ENCODE results near the gene TMEM182. TPM values are rescaled to one million over a fixed set of nuclear protein-coding genes. Genes with fewer than 3 reads are reported as not detected.

The TMEM182 gene
- total RNA-seq, 4 donors from 2014 or later, result 1.8 to 2.8 (median 2.1) TPM; not detected in 1

GRCh38 chr2:102782933-102783332 is 21.1 kb downstream of the TMEM182 start:
- H3K4me3 ChIP-seq, result no peak overlapping the region
- 77 to 89% methylated on average over 1 of the region's 1 CpG for WGBS, 2 donors
- H3K36me3 ChIP-seq, result no peaks in the 10 kb centered on the region
- H3K27me3 ChIP-seq, result no peaks in the 10 kb centered on the region
- no peaks in the 10 kb centered on the region for H3K4me1 ChIP-seq
- H3K9me3 ChIP-seq, result no peaks in the 10 kb centered on the region
- TF ChIP-seq EP300 (IDR thresholded peaks at IDR 0.05), result no peak
- no peak for TF ChIP-seq POLR2A (IDR thresholded peaks at IDR 0.05)
- no peak for TF ChIP-seq CTCF (IDR thresholded peaks at IDR 0.05)
- no peak for DNase-seq (ENCODE audit: low spot score in 2 of 2)
- H3K27ac ChIP-seq, result no peak overlapping the region

GRCh38 chr2:102783506-102784183 is 21.8 kb downstream of the TMEM182 start:
- H3K36me3 ChIP-seq, result no peaks in the 10 kb centered on the region
- no peaks in the 10 kb centered on the region for H3K9me3 ChIP-seq
- no peaks in the 10 kb centered on the region for H3K27me3 ChIP-seq
- TF ChIP-seq EP300 (IDR thresholded peaks at IDR 0.05), result no peak
- no peak for TF ChIP-seq POLR2A (IDR thresholded peaks at IDR 0.05)
- TF ChIP-seq CTCF (IDR thresholded peaks at IDR 0.05), result no peak
- H3K4me1 ChIP-seq, result no peaks in the 10 kb centered on the region
- WGBS, 2 donors, result 51 to 59% methylated on average over 7 of the region's 7 CpGs
- no peak overlapping the region for H3K4me3 ChIP-seq
- DNase-seq (ENCODE audit: low spot score in 2 of 2), result no peak
- H3K27ac ChIP-seq, result no peak overlapping the region

DNA sequence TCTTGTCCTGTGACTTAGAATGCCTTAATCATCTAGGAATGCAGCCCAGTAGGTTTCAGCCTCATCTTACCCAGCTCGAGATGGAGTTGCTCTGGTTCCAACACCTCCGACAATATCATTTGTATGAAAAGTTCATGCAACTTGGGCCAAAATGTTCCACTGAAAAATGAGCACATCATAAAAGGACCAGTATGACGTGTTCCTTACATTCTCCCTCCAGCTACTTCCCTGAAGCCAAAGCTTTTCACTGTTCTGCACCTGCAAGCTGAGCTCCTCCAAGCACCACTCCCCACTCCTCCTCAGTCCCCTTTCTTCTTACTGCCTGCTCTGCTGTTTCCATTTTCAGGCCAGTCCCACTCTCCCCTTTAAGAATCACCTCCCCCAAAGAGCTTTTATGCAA is 23.1 kb downstream of the TMEM182 start:
- TF ChIP-seq CTCF (IDR thresholded peaks at IDR 0.05), result no peak
- TF ChIP-seq POLR2A (IDR thresholded peaks at IDR 0.05), result no peak
- no peak for TF ChIP-seq EP300 (IDR thresholded peaks at IDR 0.05)
- no peaks in the 10 kb centered on the region for H3K9me3 ChIP-seq

DNA sequence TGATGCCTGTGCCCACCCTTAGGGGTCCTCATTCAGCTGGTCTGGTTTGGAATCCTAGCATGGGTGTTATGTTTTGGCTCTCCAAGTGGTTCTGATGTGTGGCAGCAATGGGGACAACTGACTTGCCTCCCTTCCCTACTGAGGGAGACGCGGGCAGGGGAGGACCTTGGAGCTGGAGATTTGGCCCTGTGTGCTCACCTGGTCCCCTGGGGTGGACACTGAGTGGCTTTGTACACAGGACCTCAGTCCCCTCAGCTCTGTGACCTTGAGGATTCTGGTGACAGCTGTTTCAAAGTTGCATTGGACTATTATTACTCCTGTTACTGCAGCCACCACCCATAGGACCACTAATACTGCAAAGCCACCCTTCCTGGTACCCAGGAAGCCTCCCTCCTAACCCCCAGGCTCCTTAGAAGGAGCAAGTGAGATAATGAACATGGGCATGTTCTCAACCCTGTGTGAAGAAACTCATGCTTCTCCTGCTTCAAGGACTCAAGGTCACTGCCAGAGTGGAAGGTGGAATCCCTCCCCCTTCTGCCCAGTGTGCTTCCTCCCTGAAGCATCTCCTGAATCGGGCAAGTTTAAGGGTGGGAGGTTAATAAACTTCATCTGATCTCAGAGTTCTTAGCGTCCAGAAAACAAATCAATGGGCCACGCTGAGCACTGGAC is 26.5 kb downstream of the TMEM182 start:
- Histone ChIP-seq H3K4me3 (no peak overlapping the region), H3K27ac (no peak overlapping the region), H3K4me1 (no peaks in the 10 kb centered on the region), H3K27me3 (no peaks in the 10 kb centered on the region), H3K36me3 (no peaks in the 10 kb centered on the region), H3K9me3 (no peaks in the 10 kb centered on the region)
- TF ChIP-seq POLR2A (IDR thresholded peaks at IDR 0.05) (no peak), EP300 (IDR thresholded peaks at IDR 0.05) (no peak), CTCF (IDR thresholded peaks at IDR 0.05) (no peak)
- WGBS, 2 donors, result 55 to 71% methylated on average over 5 of the region's 5 CpGs
- no peak for DNase-seq (ENCODE audit: low spot score in 2 of 2)

More for the DNA sequence above, 23.1 kb downstream of the TMEM182 start:
- Histone ChIP-seq H3K4me3 (no peak overlapping the region), H3K36me3 (no peaks in the 10 kb centered on the region), H3K27me3 (no peaks in the 10 kb centered on the region), H3K4me1 (no peaks in the 10 kb centered on the region), H3K27ac (no peak overlapping the region)
- WGBS, 2 donors, result 87 to 89% methylated on average over 3 of the region's 3 CpGs
- no peak for DNase-seq (ENCODE audit: low spot score in 2 of 2)

- Histone ChIP-seq H3K9me3 (no peaks in the 10 kb centered on the region), H3K4me1 (no peaks in the 10 kb centered on the region), H3K4me3 (no peak overlapping the region), H3K36me3 (no peaks in the 10 kb centered on the region), H3K27me3 (no peaks in the 10 kb centered on the region), H3K27ac (no peak overlapping the region)
- WGBS, 2 donors, result 56 to 72% methylated on average over 8 of the region's 8 CpGs
- no peak for DNase-seq (ENCODE audit: low spot score in 2 of 2)
- TF ChIP-seq EP300 (IDR thresholded peaks at IDR 0.05) (no peak), CTCF (IDR thresholded peaks at IDR 0.05) (no peak), POLR2A (IDR thresholded peaks at IDR 0.05) (no peak)
Measured at GRCh38 chr2:102788885-102789260, 27.0 kb downstream of the TMEM182 start.

Measured in tibial nerve (tissue), 4 donors.